OCI-LY3 (cell line): Measurements from ENCODE around the gene TNS1.

ENCODE experiments used
- H2AFZ ChIP-seq: fragments of 200-600, 300-600 bp; shearing (Covaris generic); 2 replicates; pipeline ENCODE4 v1.6.0; 2014; ENCODE audit warnings: antibody characterized with exemption, low read depth, low read length
- H3K27ac ChIP-seq: fragments of 200-600, 300-600 bp; sonication (generic); 2 replicates; pipeline ENCODE4 v1.5.1; 2014; ENCODE audit warnings: mild to moderate bottlenecking, low read length, moderate library complexity, mixed read lengths
- H3K27me3 ChIP-seq: fragments of 200-600, 300-600 bp; sonication (generic); 2 replicates; pipeline ENCODE4 v1.6.1; 2014; ENCODE audit warnings: low read depth, low read length, mixed read lengths
- H3K36me3 ChIP-seq: fragments of 200-600, 300-600 bp; sonication (generic); replicated peaks from 2 replicates; pipeline ENCODE3; 2014; ENCODE audit warnings: low read depth, low read length, mixed read lengths
- H3K4me1 ChIP-seq: fragments of 300-600, 200-600 bp; sonication (generic); 2 replicates; pipeline ENCODE4 v1.6.1; 2014; ENCODE audit warnings: low read length, mixed read lengths
- H3K4me2 ChIP-seq: fragments of 200-600, 300-600 bp; sonication (generic); 2 replicates; pipeline ENCODE4 v1.6.1; 2014; ENCODE audit warnings: low read length, mixed read lengths
- H3K4me3 ChIP-seq: fragments of 300-600, 200-600 bp; sonication (generic); 2 replicates; pipeline ENCODE4 v1.5.1; 2014; ENCODE audit warnings: antibody characterized with exemption, mild to moderate bottlenecking, low read length, moderate library complexity
- H3K79me2 ChIP-seq: fragments of 300-600, 200-600 bp; shearing (Covaris generic); 2 replicates; pipeline ENCODE4 v1.6.1; 2014; ENCODE audit warnings: mild to moderate bottlenecking, low read length, mixed read lengths
- H3K9ac ChIP-seq: fragments of 300-600, 200-600 bp; shearing (Covaris generic); 2 replicates; pipeline ENCODE4 v1.6.0; 2014; ENCODE audit warnings: mild to moderate bottlenecking, low read length, moderate library complexity
- H3K9me3 ChIP-seq: fragments of 200-600, 300-600 bp; shearing (Covaris generic); 2 replicates; pipeline ENCODE4 v1.6.1; 2014; ENCODE audit warnings: low read length, mixed read lengths; ENCODE audit not compliant: insufficient read depth
- H4K20me1 ChIP-seq: fragments of 200-600, 300-600 bp; sonication (generic); 2 replicates; pipeline ENCODE4 v1.6.1; 2016; ENCODE audit warnings: low read length, mixed read lengths; ENCODE audit not compliant: insufficient read depth
- EZH2phosphoT487 ChIP-seq: fragments of 200-600 bp; shearing (Covaris generic); IDR thresholded peaks from 2 replicates; pipeline ENCODE4 v1.6.1; 2018; ENCODE audit warnings: antibody characterized with exemption, mixed run types, low read depth
- TF ChIP-seq, protein P1 (sequence below): fragments of 200-600, 300-600 bp; sonication (generic); IDR thresholded peaks from 2 replicates; pipeline ENCODE4 v1.5.1; 2014; ENCODE audit warnings: antibody characterized with exemption, low read length, low read depth

The TNS1 gene

DNA sequence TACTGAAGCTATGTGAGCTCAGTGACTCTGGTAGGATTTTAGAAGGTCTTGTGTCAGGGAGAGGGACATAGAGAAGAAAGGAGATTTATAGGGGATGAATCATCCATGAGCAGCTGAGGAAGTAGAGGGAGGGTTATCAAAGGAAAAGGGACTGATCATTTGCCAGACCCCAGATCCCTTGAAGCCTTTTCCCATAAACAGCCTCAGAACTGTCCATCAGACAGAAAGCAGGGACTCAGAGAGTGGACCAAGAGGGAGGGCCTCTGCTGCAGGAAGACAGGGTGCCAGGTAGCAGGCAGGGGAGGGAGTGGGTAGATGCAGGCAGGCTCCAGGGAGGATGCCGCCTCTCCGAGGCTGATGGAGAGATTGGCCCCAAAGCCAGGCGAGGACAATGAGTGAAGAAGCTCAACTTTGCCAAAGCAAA, 133.9 kb downstream of the TNS1 start:
- Histone ChIP-seq H3K4me1 (peaks cover 10% of the 10 kb centered on the region), H2AFZ (no peak overlapping the region), H3K27me3 (no peaks in the 10 kb centered on the region), H3K27ac (no peak overlapping the region), H3K79me2 (no peaks in the 10 kb centered on the region), H3K36me3 (no peaks in the 10 kb centered on the region), H3K9ac (no peak overlapping the region), H4K20me1 (no peaks in the 10 kb centered on the region), H3K4me2 (no peak overlapping the region), H3K4me3 (no peak overlapping the region), H3K9me3 (no peaks in the 10 kb centered on the region)
- TF ChIP-seq EZH2phosphoT487 = no peak
- TF ChIP-seq, protein P1, sequence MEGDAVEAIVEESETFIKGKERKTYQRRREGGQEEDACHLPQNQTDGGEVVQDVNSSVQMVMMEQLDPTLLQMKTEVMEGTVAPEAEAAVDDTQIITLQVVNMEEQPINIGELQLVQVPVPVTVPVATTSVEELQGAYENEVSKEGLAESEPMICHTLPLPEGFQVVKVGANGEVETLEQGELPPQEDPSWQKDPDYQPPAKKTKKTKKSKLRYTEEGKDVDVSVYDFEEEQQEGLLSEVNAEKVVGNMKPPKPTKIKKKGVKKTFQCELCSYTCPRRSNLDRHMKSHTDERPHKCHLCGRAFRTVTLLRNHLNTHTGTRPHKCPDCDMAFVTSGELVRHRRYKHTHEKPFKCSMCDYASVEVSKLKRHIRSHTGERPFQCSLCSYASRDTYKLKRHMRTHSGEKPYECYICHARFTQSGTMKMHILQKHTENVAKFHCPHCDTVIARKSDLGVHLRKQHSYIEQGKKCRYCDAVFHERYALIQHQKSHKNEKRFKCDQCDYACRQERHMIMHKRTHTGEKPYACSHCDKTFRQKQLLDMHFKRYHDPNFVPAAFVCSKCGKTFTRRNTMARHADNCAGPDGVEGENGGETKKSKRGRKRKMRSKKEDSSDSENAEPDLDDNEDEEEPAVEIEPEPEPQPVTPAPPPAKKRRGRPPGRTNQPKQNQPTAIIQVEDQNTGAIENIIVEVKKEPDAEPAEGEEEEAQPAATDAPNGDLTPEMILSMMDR = no peak

DNA sequence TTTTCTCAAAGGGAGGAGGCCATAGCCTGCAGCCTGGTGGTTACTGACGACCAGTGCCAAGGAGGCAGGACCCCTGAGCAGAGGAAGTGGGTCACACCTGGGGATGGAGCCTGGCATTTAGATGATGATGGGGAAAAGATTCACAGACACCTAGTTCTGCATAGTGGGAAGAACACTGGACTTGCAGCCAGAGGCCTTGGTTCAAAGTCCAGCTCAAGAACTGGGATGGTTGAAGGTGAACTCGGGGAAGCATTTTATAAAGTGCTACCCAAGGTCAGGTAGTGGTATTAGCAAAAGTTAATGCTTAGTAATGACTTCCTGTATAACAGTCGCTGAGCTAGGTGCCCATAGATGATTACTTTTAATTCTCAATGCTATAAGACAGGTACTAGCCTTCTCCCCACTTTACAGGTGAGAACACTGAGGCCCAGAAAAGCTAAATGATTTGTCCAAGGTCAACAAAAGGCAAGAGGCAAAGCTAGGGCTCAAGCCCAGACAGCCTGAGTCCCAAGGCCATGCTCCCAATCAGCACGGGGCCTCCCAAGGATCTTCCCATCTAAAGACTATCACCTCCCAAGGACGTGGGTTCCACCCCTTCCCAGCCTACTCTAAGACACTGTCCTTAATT, 134.4 kb downstream of the TNS1 start:
- no peak overlapping the region for H3K9ac ChIP-seq
- H3K36me3 ChIP-seq = no peaks in the 10 kb centered on the region
- TF ChIP-seq EZH2phosphoT487 = no peak
- TF ChIP-seq, protein P1 = no peak
- no peak overlapping the region for H3K4me2 ChIP-seq
- no peaks in the 10 kb centered on the region for H3K79me2 ChIP-seq
- H3K4me3 ChIP-seq = no peak overlapping the region
- H2AFZ ChIP-seq = no peak overlapping the region
- H3K27ac ChIP-seq = no peak overlapping the region
- no peaks in the 10 kb centered on the region for H3K27me3 ChIP-seq
- H4K20me1 ChIP-seq = no peaks in the 10 kb centered on the region
- peaks cover 10% of the 10 kb centered on the region for H3K4me1 ChIP-seq
- no peaks in the 10 kb centered on the region for H3K9me3 ChIP-seq

DNA sequence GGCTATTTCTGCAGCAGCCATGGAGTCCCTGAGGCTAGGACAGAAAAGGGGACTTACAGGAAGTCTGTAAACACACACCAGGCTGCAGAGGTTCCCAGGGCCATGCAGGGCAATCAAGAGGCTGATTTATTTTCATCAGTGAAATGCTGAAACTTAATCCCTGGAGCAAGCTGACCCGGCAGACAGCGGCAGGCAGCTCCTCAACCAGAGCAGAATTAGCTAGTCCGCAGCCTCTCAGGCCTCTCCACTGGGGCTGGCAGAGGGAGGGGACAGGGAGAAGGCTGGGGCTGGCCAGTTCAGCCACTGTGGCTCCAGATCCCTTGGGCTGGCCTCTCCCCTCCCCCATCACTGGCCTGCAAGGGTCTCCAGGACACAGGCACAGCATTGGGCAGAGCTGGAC, 136.3 kb downstream of the TNS1 start:
- H3K79me2 ChIP-seq = no peaks in the 10 kb centered on the region
- no peaks in the 10 kb centered on the region for H4K20me1 ChIP-seq
- H3K9ac ChIP-seq = no peak overlapping the region
- peaks cover 10% of the 10 kb centered on the region for H3K4me1 ChIP-seq
- no peaks in the 10 kb centered on the region for H3K27me3 ChIP-seq
- no peak for TF ChIP-seq EZH2phosphoT487
- TF ChIP-seq, protein P1 = no peak
- no peaks in the 10 kb centered on the region for H3K36me3 ChIP-seq
- H3K4me2 ChIP-seq = no peak overlapping the region
- H2AFZ ChIP-seq = no peak overlapping the region
- H3K4me3 ChIP-seq = no peak overlapping the region
- H3K9me3 ChIP-seq = no peaks in the 10 kb centered on the region
- no peak overlapping the region for H3K27ac ChIP-seq

DNA sequence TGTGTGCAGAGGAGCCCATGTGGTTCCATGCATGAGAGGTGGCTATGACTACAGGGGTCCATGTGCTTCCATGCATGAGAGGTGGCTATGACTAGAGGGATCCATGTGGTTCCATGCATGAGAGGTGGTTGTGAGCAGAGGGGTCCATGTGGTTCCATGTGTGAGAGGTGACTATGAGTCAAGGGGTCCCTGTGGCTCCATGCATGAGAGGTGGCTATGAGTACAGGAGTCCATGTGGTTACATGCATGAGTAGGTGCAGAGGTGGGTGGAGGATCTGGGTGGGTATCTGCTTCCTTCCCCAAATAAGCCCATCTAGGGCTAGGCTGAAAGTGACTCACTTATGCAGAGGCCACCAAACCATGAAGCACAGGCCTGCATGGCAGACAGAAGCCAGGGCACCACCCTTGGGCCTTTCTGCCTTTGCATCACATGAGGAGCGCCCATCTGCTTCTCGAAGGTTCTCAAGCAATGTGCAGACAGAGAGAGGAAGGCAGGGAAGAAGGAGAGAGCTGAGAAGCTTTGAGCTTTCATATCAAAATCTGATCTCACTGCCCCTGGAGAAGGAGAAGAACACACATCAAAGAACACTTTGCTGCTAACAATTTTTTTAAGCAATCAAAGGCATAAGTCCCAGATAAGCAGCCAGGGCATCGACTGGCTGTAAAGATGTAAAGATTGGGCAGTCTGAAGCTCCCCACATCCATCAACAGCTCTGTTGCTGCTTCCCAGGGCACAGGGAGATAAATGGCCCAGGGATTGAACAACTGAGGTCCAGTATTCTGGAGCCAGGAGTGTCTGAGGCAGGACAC, 137.6 kb downstream of the TNS1 start:
- H3K9me3 ChIP-seq = no peaks in the 10 kb centered on the region
- no peaks in the 10 kb centered on the region for H3K79me2 ChIP-seq
- H3K9ac ChIP-seq = no peak overlapping the region
- no peak overlapping the region for H3K27ac ChIP-seq
- H3K36me3 ChIP-seq = no peaks in the 10 kb centered on the region
- no peaks in the 10 kb centered on the region for H3K27me3 ChIP-seq
- H3K4me1 ChIP-seq = peaks cover 10% of the 10 kb centered on the region
- H2AFZ ChIP-seq = no peak overlapping the region
- no peak overlapping the region for H3K4me3 ChIP-seq
- H3K4me2 ChIP-seq = no peak overlapping the region
- no peaks in the 10 kb centered on the region for H4K20me1 ChIP-seq
- TF ChIP-seq, protein P1 = no peak
- TF ChIP-seq EZH2phosphoT487 = no peak
